ENCODE measurements around the gene TNFSF12.

TNFSF12 gene

DNA sequence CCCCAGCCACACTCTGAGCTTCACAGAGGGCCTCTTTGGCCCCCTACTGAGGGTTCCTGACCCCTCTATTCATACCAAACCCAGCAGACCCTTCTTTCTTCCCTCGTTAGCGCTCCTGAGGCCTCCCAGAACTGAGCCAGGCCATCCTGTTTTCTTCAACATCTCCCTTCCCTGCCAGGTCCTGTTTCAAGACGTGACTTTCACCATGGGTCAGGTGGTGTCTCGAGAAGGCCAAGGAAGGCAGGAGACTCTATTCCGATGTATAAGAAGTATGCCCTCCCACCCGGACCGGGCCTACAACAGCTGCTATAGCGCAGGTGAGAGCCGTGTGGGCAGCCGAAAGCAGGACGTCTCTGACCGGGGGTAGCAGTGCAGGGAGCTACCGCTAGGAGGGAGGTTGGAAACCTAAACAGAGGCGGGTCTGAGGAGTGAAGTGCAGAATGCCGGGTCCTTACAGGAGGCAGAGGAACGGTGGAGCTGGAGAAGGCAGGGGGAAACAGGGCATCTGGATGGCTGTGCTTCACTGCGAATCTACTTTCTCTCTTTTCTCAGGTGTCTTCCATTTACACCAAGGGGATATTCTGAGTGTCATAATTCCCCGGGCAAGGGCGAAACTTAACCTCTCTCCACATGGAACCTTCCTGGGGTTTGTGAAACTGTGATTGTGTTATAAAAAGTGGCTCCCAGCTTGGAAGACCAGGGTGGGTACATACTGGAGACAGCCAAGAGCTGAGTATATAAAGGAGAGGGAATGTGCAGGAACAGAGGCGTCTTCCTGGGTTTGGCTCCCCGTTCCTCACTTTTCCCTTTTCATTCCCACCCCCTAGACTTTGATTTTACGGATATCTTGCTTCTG, 11.5 kb downstream of the TNFSF12 start:
- TF ChIP-seq, protein P1, sequence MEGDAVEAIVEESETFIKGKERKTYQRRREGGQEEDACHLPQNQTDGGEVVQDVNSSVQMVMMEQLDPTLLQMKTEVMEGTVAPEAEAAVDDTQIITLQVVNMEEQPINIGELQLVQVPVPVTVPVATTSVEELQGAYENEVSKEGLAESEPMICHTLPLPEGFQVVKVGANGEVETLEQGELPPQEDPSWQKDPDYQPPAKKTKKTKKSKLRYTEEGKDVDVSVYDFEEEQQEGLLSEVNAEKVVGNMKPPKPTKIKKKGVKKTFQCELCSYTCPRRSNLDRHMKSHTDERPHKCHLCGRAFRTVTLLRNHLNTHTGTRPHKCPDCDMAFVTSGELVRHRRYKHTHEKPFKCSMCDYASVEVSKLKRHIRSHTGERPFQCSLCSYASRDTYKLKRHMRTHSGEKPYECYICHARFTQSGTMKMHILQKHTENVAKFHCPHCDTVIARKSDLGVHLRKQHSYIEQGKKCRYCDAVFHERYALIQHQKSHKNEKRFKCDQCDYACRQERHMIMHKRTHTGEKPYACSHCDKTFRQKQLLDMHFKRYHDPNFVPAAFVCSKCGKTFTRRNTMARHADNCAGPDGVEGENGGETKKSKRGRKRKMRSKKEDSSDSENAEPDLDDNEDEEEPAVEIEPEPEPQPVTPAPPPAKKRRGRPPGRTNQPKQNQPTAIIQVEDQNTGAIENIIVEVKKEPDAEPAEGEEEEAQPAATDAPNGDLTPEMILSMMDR (IDR thresholded peaks at IDR 0.05; ENCODE audit: low read depth, low read length): no peak
- no peak for TF ChIP-seq POLR2A (IDR thresholded peaks at IDR 0.05; ENCODE audit: extremely low read depth, insufficient read length)
- TF ChIP-seq, protein P2, sequence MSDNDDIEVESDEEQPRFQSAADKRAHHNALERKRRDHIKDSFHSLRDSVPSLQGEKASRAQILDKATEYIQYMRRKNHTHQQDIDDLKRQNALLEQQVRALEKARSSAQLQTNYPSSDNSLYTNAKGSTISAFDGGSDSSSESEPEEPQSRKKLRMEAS (IDR thresholded peaks at IDR 0.05; ENCODE audit: low read depth, low read length): no peak
- no peak for TF ChIP-seq MYC (IDR thresholded peaks at IDR 0.05; ENCODE audit: low read depth, low read length)
- DNase-seq (ENCODE audit: low read depth): no peak
- peak overlapping the region; percentile 16 for H3K4me3 ChIP-seq (ENCODE audit: low read depth, low read length)

DNA sequence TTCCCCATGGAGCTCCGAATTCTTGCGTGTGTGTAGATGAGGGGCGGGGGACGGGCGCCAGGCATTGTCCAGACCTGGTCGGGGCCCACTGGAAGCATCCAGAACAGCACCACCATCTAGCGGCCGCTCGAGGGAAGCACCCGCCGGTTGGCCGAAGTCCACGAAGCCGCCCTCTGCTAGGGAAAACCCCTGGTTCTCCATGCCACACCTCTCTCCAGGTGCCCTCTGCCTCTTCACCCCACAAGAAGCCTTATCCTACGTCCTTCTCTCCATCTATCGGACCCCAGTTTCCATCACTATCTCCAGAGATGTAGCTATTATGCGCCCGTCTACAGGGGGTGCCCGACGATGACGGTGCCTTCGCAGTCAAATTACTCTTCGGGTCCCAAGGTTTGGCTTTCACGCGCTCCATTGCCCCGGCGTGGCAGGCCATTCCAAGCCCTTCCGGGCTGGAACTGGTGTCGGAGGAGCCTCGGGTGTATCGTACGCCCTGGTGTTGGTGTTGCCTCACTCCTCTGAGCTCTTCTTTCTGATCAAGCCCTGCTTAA, 12.2 kb downstream of the TNFSF12 start:
- H3K4me3 ChIP-seq (ENCODE audit: low read depth, low read length): peak overlapping the region; percentile 65
- TF ChIP-seq POLR2A (IDR thresholded peaks at IDR 0.05; ENCODE audit: extremely low read depth, insufficient read length): no peak
- 0 out of 2 replicates have a peak, but pooled peaks have one; percentile 59 for TF ChIP-seq MYC (IDR thresholded peaks at IDR 0.05; ENCODE audit: low read depth, low read length)
- TF ChIP-seq, protein P2 (IDR thresholded peaks at IDR 0.05; ENCODE audit: low read depth, low read length): 0 out of 2 replicates have a peak, but pooled peaks have one; percentile 34
- TF ChIP-seq, protein P1 (IDR thresholded peaks at IDR 0.05; ENCODE audit: low read depth, low read length): peak; percentile 42
- DNase-seq (ENCODE audit: low read depth): peak; percentile 83

DNA sequence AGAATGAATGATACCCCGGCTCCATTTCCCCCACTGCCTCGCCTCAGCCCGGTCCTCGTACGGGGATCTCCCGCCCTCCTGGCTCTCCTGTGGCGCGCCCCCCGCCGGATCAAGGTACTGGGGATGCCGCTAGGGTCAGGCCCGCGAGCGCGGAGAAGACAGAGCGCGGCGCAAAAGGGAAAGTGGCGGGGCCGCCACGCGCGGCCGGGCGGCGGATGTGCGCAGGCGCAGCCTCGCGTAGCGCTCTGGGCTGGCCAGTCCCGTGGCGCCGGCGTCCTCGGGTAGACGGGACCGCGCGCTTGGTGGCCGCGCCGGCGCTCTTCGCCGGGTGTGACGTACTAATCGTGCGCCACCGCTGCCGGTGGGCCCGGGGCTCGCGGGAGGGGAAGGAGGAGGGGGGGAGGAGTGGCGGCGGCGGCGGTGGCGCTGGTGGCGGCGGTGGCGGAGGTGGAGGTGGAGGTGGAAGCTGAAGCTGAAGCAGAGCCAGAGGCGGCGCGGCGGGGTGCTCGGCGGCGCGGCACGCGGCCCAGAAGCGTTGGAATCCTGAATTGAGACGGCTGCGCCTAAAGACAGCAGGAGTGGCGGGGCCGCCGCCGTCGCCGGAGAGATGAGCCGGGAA, 12.8 kb downstream of the TNFSF12 start, which contains the start of gene SENP3:
Gene SENP3 (plus strand): TSS at position 331 of the 619 bp plus-strand sequence. CDS start 1,158 bp downstream, outside the sequence.
- peak; percentile 88 for DNase-seq (ENCODE audit: low read depth)
- H3K4me3 ChIP-seq (ENCODE audit: low read depth, low read length): peak within 1 kb of the TSS; percentile 88
- TF ChIP-seq MYC (IDR thresholded peaks at IDR 0.05; ENCODE audit: low read depth, low read length): peak; percentile 57; the same call in 1 of the 2 replicates
- TF ChIP-seq POLR2A (IDR thresholded peaks at IDR 0.05; ENCODE audit: extremely low read depth, insufficient read length): peak; percentile 56
- TF ChIP-seq, protein P2 (IDR thresholded peaks at IDR 0.05; ENCODE audit: low read depth, low read length): peak; percentile 49; the same call in 1 of the 2 replicates
- TF ChIP-seq, protein P1 (IDR thresholded peaks at IDR 0.05; ENCODE audit: low read depth, low read length): no peak

DNA sequence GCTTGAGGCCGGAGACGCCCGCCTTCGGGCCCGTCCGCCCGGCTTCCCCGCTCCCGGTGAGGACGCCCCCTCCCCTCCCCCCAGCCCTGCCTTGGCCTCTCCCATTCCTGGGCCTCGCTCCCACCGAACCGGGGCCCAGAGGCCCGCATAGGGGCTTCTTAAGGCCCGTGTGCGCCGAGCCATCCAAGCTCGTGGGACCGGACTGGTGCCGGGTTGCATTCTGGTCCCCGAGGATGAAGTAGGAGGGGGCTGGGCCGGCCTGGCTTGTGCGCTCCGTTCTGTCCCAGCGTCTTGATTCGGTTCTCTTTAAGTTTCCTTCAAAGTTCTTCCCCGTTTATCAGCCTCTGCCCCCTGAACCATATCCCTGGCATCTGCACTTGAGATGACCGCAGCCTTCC, 13.3 kb downstream of the TNFSF12 start:
- TF ChIP-seq POLR2A (IDR thresholded peaks at IDR 0.05; ENCODE audit: extremely low read depth, insufficient read length) (no peak), MYC (IDR thresholded peaks at IDR 0.05; ENCODE audit: low read depth, low read length) (no peak)
- TF ChIP-seq, protein P1 (IDR thresholded peaks at IDR 0.05; ENCODE audit: low read depth, low read length): no peak
- TF ChIP-seq, protein P2 (IDR thresholded peaks at IDR 0.05; ENCODE audit: low read depth, low read length): no peak
- DNase-seq (ENCODE audit: low read depth): no peak
- peak overlapping the region; percentile 88 for H3K4me3 ChIP-seq (ENCODE audit: low read depth, low read length)

DNA sequence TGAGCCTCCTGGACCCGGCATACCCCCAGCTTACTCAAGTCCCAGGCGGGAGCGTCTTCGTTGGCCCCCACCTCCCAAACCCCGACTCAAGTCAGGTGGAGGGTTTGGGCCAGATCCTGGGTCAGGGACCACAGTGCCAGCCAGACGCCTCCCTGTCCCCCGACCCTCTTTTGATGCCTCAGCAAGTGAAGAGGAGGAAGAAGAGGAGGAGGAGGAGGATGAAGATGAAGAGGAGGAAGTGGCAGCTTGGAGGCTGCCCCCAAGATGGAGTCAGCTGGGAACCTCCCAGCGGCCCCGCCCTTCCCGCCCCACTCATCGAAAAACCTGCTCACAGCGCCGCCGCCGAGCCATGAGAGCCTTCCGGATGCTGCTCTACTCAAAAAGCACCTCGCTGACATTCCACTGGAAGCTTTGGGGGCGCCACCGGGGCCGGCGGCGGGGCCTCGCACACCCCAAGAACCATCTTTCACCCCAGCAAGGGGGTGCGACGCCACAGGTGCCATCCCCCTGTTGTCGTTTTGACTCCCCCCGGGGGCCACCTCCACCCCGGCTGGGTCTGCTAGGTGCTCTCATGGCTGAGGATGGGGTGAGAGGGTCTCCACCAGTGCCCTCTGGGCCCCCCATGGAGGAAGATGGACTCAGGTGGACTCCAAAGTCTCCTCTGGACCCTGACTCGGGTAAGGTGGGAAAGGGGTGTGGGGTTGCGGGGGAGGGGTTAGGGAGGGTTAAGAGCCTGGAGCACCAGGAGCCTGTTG, 14.4 kb downstream of the TNFSF12 start:
- TF ChIP-seq, protein P1 (IDR thresholded peaks at IDR 0.05; ENCODE audit: low read depth, low read length): no peak
- TF ChIP-seq, protein P2 (IDR thresholded peaks at IDR 0.05; ENCODE audit: low read depth, low read length): no peak
- TF ChIP-seq POLR2A (IDR thresholded peaks at IDR 0.05; ENCODE audit: extremely low read depth, insufficient read length): no peak
- no peak for TF ChIP-seq MYC (IDR thresholded peaks at IDR 0.05; ENCODE audit: low read depth, low read length)
- peak overlapping the region; percentile 88 for H3K4me3 ChIP-seq (ENCODE audit: low read depth, low read length)
- DNase-seq (ENCODE audit: low read depth): no peak

All from NB4 (cell line).